ENCODE data around the gene TAS2R1. TPM values are rescaled to one million over a fixed set of nuclear protein-coding genes. Genes with fewer than 3 reads are reported as not detected.

TAS2R1 gene, protein sequence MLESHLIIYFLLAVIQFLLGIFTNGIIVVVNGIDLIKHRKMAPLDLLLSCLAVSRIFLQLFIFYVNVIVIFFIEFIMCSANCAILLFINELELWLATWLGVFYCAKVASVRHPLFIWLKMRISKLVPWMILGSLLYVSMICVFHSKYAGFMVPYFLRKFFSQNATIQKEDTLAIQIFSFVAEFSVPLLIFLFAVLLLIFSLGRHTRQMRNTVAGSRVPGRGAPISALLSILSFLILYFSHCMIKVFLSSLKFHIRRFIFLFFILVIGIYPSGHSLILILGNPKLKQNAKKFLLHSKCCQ
- not detected in 2 replicates for total RNA-seq

- CTCF ChIA-PET = no interaction called here
- POLR2A ChIA-PET = no interaction called here
- no peak for ATAC-seq (ENCODE audit: low read depth)
- no peak within 1 kb of the TSS for H3K4me3 Mint-ChIP-seq
- no peaks in the 10 kb centered on the region for H3K36me3 Mint-ChIP-seq (ENCODE audit: low read depth)
- intact Hi-C loops (cut with micrococcal nuclease) = no loop called here
- H3K4me1 Mint-ChIP-seq = no peaks in the 10 kb centered on the region
- no peak for DNase-seq
- no peak for TF ChIP-seq CTCF (IDR thresholded peaks at IDR 0.05)
- H3K9me3 Mint-ChIP-seq = peaks cover 8% of the 10 kb centered on the region
- H3K27ac Mint-ChIP-seq = no peak within 1 kb of the TSS
- no peaks in the 10 kb centered on the region for H3K27me3 Mint-ChIP-seq
Measured at GRCh38 chr5:9630251-9630650, at the start of gene TAS2R1. Gene TAS2R1 (minus strand): TSS chr5:9630351. CDS start chr5:9630032, 319 bp downstream.

- no peak for TF ChIP-seq CTCF (IDR thresholded peaks at IDR 0.05)
- H3K9me3 Mint-ChIP-seq = peaks cover 6% of the 10 kb centered on the region
- no peaks in the 10 kb centered on the region for H3K36me3 Mint-ChIP-seq (ENCODE audit: low read depth)
- no peaks in the 10 kb centered on the region for H3K27me3 Mint-ChIP-seq
- no peak overlapping the region for H3K4me3 Mint-ChIP-seq
- ATAC-seq (ENCODE audit: low read depth) (no peak), DNase-seq (no peak)
- POLR2A ChIA-PET = no interaction called here
- H3K4me1 Mint-ChIP-seq = no peaks in the 10 kb centered on the region
- intact Hi-C loops (cut with micrococcal nuclease) = no loop called here
- CTCF ChIA-PET = no interaction called here
- no peak overlapping the region for H3K27ac Mint-ChIP-seq
Measured at GRCh38 chr5:9670371-9670770, 40.2 kb upstream of the TAS2R1 start.

DNA sequence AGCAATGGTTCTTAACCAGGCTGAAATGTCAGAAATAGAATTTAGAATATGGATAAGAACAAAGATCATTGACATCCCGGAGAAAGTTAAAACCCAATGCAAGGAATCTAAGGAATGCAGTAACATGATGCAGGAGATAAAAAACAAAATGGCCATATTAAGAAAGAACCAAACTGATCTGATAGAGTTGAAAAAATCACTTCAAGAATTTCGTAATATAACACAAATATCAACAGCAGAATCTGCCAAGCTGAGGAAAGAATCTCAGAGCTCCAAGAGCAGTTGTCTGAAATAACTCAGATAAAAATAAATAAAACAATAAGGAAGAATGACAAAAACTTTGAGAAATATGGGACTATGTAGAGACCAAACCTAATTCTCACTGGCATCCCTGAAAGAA lies 37.8 kb upstream of the TAS2R1 start:
- DNase-seq = no peak
- POLR2A ChIA-PET = no interaction called here
- CTCF ChIA-PET = no interaction called here
- Mint-ChIP-seq H3K27me3 (no peaks in the 10 kb centered on the region), H3K4me3 (no peak overlapping the region), H3K36me3 (ENCODE audit: low read depth) (no peaks in the 10 kb centered on the region), H3K27ac (no peak overlapping the region), H3K4me1 (no peaks in the 10 kb centered on the region), H3K9me3 (peaks cover 6% of the 10 kb centered on the region)
- no peak for TF ChIP-seq CTCF (IDR thresholded peaks at IDR 0.05)
- intact Hi-C loops (cut with micrococcal nuclease) = no loop called here
- ATAC-seq (ENCODE audit: low read depth) = no peak

DNA sequence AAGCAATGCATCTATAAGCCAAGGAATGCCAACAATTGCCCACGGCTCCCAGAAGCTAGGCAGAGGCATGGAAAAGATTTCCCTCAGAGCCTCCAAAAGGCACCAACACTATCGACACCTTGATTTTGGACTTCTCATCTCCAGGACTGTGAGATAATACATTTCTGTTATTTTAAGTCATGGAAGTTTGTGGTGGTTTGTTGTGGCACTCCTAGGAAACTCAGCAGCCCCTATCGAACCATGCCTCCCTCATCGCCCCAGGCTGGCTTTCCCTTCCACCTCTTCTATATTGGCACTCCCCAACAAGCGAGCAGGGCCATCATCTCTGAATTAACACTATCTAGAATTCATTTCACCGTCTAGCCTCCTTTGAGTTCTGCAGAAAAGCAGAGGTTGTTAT lies 33.7 kb upstream of the TAS2R1 start:
- H3K36me3 Mint-ChIP-seq (ENCODE audit: low read depth) = no peaks in the 10 kb centered on the region
- ChIA-PET CTCF (no interaction called here), POLR2A (no interaction called here)
- peaks cover 5% of the 10 kb centered on the region for H3K9me3 Mint-ChIP-seq
- H3K27ac Mint-ChIP-seq = no peak overlapping the region
- no peaks in the 10 kb centered on the region for H3K4me1 Mint-ChIP-seq
- no peak overlapping the region for H3K4me3 Mint-ChIP-seq
- DNase-seq (no peak), ATAC-seq (ENCODE audit: low read depth) (no peak)
- TF ChIP-seq CTCF (IDR thresholded peaks at IDR 0.05) = no peak
- no peaks in the 10 kb centered on the region for H3K27me3 Mint-ChIP-seq
- intact Hi-C loops (cut with micrococcal nuclease) = no loop called here

DNA sequence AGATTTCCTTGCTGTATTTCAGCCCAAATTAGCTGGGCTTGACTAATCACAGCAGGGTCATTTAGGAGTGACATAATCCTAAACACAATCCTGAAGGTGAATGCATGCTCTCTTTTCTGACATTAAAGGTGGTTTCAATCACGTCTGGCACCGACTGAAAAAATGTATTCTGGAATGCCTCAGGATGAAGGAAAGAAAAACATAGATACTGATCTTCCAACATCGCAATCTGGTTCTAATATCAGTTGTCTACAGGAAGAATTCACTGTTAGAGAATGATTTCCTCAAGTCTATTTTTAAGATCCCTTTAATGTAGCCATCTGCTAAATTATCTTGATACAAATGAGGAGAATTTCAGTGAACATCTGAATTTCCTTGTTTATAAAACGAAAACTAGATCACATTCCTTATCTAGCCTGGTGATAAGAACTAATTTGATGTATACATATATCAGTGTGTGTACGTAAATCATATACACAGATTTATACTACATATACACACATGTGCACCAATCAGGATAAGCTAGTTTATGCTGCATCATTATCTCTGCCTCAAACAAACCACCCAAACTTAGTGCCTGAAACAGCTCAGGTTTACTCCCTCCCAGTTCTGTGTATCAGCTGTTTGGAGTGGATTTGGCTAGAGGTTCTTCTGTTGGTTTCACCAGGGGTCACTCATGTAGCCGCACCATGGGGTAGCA lies 31.3 kb upstream of the TAS2R1 start:
- H3K4me1 Mint-ChIP-seq = no peaks in the 10 kb centered on the region
- H3K9me3 Mint-ChIP-seq = peaks cover 5% of the 10 kb centered on the region
- H3K36me3 Mint-ChIP-seq (ENCODE audit: low read depth) = no peaks in the 10 kb centered on the region
- no peak overlapping the region for H3K4me3 Mint-ChIP-seq
- ATAC-seq (ENCODE audit: low read depth) = no peak
- no peak overlapping the region for H3K27ac Mint-ChIP-seq
- POLR2A ChIA-PET = no interaction called here
- CTCF ChIA-PET = no interaction called here
- DNase-seq = no peak
- no peaks in the 10 kb centered on the region for H3K27me3 Mint-ChIP-seq
- TF ChIP-seq CTCF (IDR thresholded peaks at IDR 0.05) = no peak
- intact Hi-C loops (cut with micrococcal nuclease) = no loop called here
